Suprapubic skin (tissue), 4 donors: ENCODE measurements around the gene SOWAHA. TPM values are rescaled to one million over a fixed set of nuclear protein-coding genes. Genes with fewer than 3 reads are reported as not detected.
"Not testable (repeated sequence)": the region's sequence is repeated elsewhere in the genome, so short reads cannot be mapped to it uniquely, and the experiment has no call there.

Source experiments
- DNase-seq, 2 donors: peaks; one replicate each; pipeline ENCODE4 v3.0.0-alpha.2; 2019; ENCODE audit warnings: low spot score in 2 of 2
- H3K27ac ChIP-seq: fragments of 200-600 bp; sonication (generic); one replicate; pipeline ENCODE4 v1.5.1; 2019
- H3K27me3 ChIP-seq: fragments of 200-600 bp; sonication (generic); one replicate; pipeline ENCODE4 v1.5.1; 2019
- H3K36me3 ChIP-seq: fragments of 200-600 bp; sonication (generic); one replicate; pipeline ENCODE4 v1.5.1; 2019
- H3K4me1 ChIP-seq: fragments of 200-600 bp; sonication (generic); one replicate; pipeline ENCODE4 v1.5.1; 2019
- H3K4me3 ChIP-seq: fragments of 200-600 bp; sonication (generic); one replicate; pipeline ENCODE4 v1.5.1; 2019; ENCODE audit warnings: mild to moderate bottlenecking
- H3K9me3 ChIP-seq: fragments of 200-600 bp; sonication (generic); one replicate; pipeline ENCODE4 v1.5.1; 2019
- CTCF ChIP-seq, 2 donors: fragments of 200-600 bp in 1 of 2; fragments of 450-650 bp in 1 of 2; sonication (generic) in 1 of 2; IDR thresholded peaks; one replicate each; pipeline ENCODE4 v1.5.1; 2016 to 2019; ENCODE audit warnings: antibody characterized with exemption in 2 of 2, mild to moderate bottlenecking in 1 of 2, moderate library complexity in 1 of 2
- EP300 ChIP-seq: sonication (generic); formaldehyde crosslinking; IDR thresholded peaks from one replicate; pipeline ENCODE4 v1.6.1; 2017; ENCODE audit warnings: antibody characterized with exemption
- POLR2A ChIP-seq, 2 donors: fragments of 450-650 bp; IDR thresholded peaks; one replicate each; pipeline ENCODE4 v1.6.1; 2017; ENCODE audit warnings: antibody characterized with exemption in 2 of 2, mild to moderate bottlenecking in 2 of 2, moderate library complexity in 2 of 2
- POLR2AphosphoS5 ChIP-seq, 3 donors: sonication (generic); formaldehyde crosslinking; IDR thresholded peaks; one replicate each; pipeline ENCODE4 v1.6.1; 2017; ENCODE audit warnings: antibody characterized with exemption in 3 of 3
- WGBS: methylation state at CpG from one replicate; pipeline ENCODE4 v1.1.5; 2018; 5-methylcytosine and 5-hydroxymethylcytosine counted together
- total RNA-seq, 4 donors: library from RNA; depleted of rRNA; stranded (reverse); fragments of >200 nt; gene quantifications; one replicate each; pipeline ENCODE4 v1.1.0, GENCODE V29; 2016

The SOWAHA gene
- total RNA-seq, 4 donors from 2014 or later = 0.23 to 0.93 (median 0.48) TPM; not detected in 1

- peak in 1 of 2 donors; percentile 6 for DNase-seq
- not testable (repeated sequence) for H3K36me3 ChIP-seq, H3K27ac ChIP-seq, H3K4me3 ChIP-seq, H3K9me3 ChIP-seq, H3K4me1 ChIP-seq
- WGBS = 94% methylated on average over 12 of the region's 12 CpGs
- H3K27me3 ChIP-seq = peaks cover 16% of the 10 kb centered on the region
Observed at GRCh38 chr5:132806804-132807162, 6.3 kb upstream of the SOWAHA start.

GRCh38 chr5:132807163-132807838 lies 5.8 kb upstream of the SOWAHA start:
- H3K9me3 ChIP-seq = no peaks in the 10 kb centered on the region
- 75% methylated on average over 11 of the region's 12 CpGs for WGBS
- peak; percentile 40 to 76 for DNase-seq
- no peak overlapping the region for H3K27ac ChIP-seq
- H3K27me3 ChIP-seq = peaks cover 21% of the 10 kb centered on the region
- H3K36me3 ChIP-seq = no peaks in the 10 kb centered on the region
- no peaks in the 10 kb centered on the region for H3K4me1 ChIP-seq
- TF ChIP-seq POLR2AphosphoS5 (IDR thresholded peaks at IDR 0.05) = no peak
- TF ChIP-seq POLR2A (IDR thresholded peaks at IDR 0.05) = no peak
- no peak for TF ChIP-seq EP300
- no peak for TF ChIP-seq CTCF (IDR thresholded peaks at IDR 0.05)
- no peak overlapping the region for H3K4me3 ChIP-seq

- no peak overlapping the region for H3K27ac ChIP-seq
- H3K9me3 ChIP-seq = no peaks in the 10 kb centered on the region
- TF ChIP-seq POLR2A (IDR thresholded peaks at IDR 0.05) (no peak), CTCF (IDR thresholded peaks at IDR 0.05) (no peak), EP300 (no peak), POLR2AphosphoS5 (IDR thresholded peaks at IDR 0.05) (no peak)
- H3K4me3 ChIP-seq = no peak overlapping the region
- WGBS = 47% methylated on average over 2 of the region's 2 CpGs
- DNase-seq = no peak
- no peaks in the 10 kb centered on the region for H3K36me3 ChIP-seq
- H3K4me1 ChIP-seq = peaks cover 9% of the 10 kb centered on the region
- H3K27me3 ChIP-seq = peaks cover 32% of the 10 kb centered on the region
Observed at GRCh38 chr5:132808448-132808847, 4.7 kb upstream of the SOWAHA start.

GRCh38 chr5:132808866-132809265 lies 4.2 kb upstream of the SOWAHA start:
- WGBS = 77% methylated on average over 3 of the region's 3 CpGs
- Histone ChIP-seq H3K4me1 (peaks cover 13% of the 10 kb centered on the region), H3K9me3 (no peaks in the 10 kb centered on the region), H3K36me3 (no peaks in the 10 kb centered on the region), H3K27ac (no peak overlapping the region), H3K4me3 (no peak overlapping the region), H3K27me3 (peaks cover 36% of the 10 kb centered on the region)
- TF ChIP-seq EP300 (no peak), POLR2A (IDR thresholded peaks at IDR 0.05) (no peak), CTCF (IDR thresholded peaks at IDR 0.05) (no peak), POLR2AphosphoS5 (IDR thresholded peaks at IDR 0.05) (no peak)
- DNase-seq = peak in 1 of 2 donors; percentile 16

GRCh38 chr5:132810605-132811004 lies 2.5 kb upstream of the SOWAHA start:
- peaks cover 41% of the 10 kb centered on the region for H3K27me3 ChIP-seq
- peak in 1 of 2 donors; percentile 11 for DNase-seq
- no peak overlapping the region for H3K4me3 ChIP-seq
- H3K27ac ChIP-seq = no peak overlapping the region
- H3K9me3 ChIP-seq = no peaks in the 10 kb centered on the region
- 86% methylated on average over 5 of the region's 5 CpGs for WGBS
- peaks cover 18% of the 10 kb centered on the region for H3K4me1 ChIP-seq
- H3K36me3 ChIP-seq = no peaks in the 10 kb centered on the region
- TF ChIP-seq CTCF (IDR thresholded peaks at IDR 0.05) (no peak), POLR2AphosphoS5 (IDR thresholded peaks at IDR 0.05) (no peak), POLR2A (IDR thresholded peaks at IDR 0.05) (no peak), EP300 (no peak)
